Loucy (cell line): ENCODE data around the gene PIGR.

Experiments
- EZH2phosphoT487 ChIP-seq: fragments of 200-600 bp; IDR thresholded peaks from 2 replicates; pipeline ENCODE4 v1.6.1; 2018; ENCODE audit warnings: antibody characterized with exemption, mild to moderate bottlenecking, moderate library complexity, borderline replicate concordance
- TF ChIP-seq, protein P1 (sequence below): fragments of 200-600 bp; sonication (generic); conservative IDR thresholded peaks from 2 replicates; pipeline ENCODE4 v1.5.1; 2014; ENCODE audit warnings: mild to moderate bottlenecking, antibody characterized with exemption, low read length

DNA sequence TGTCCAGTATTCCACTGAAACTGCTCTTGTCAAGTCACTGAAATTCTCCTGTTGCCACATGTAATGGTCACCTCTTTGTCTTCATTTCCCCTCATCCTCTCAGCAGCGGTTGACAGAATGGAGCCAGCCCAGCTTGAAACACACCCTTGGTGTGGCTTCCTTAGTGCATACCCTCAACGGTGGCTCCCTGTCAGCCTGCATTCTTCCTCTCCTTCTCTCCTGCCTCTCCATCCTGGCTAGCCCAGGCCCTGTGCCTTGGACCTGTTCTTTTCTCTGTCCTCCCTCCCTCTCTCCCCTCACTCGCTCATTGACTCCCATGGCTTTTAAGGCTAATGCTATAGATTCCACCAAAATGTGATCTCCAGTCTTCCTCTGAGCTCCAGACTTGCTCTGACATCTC lies 28.2 kb downstream of the PIGR start:
- TF ChIP-seq, protein P1, sequence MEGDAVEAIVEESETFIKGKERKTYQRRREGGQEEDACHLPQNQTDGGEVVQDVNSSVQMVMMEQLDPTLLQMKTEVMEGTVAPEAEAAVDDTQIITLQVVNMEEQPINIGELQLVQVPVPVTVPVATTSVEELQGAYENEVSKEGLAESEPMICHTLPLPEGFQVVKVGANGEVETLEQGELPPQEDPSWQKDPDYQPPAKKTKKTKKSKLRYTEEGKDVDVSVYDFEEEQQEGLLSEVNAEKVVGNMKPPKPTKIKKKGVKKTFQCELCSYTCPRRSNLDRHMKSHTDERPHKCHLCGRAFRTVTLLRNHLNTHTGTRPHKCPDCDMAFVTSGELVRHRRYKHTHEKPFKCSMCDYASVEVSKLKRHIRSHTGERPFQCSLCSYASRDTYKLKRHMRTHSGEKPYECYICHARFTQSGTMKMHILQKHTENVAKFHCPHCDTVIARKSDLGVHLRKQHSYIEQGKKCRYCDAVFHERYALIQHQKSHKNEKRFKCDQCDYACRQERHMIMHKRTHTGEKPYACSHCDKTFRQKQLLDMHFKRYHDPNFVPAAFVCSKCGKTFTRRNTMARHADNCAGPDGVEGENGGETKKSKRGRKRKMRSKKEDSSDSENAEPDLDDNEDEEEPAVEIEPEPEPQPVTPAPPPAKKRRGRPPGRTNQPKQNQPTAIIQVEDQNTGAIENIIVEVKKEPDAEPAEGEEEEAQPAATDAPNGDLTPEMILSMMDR, result no peak
- no peak for TF ChIP-seq EZH2phosphoT487
